CMK (cell line): Measurements from ENCODE around the gene CAPN1.
"Not testable (repeated sequence)": the region's sequence is repeated elsewhere in the genome, so short reads cannot be mapped to it uniquely, and the experiment has no call there.

Source experiments
- DNase-seq: peaks from one replicate; pipeline ENCODE4 v3.0.0-alpha.2; 2010; ENCODE audit warnings: low read depth

The CAPN1 gene

GRCh38 chr11:65181569-65182257 lies at the start of gene CAPN1:
TSS of gene CAPN1 (plus strand) at chr11:65181928. CDS start at chr11:65182702, 774 bp downstream.
- peak; percentile 86 for DNase-seq

GRCh38 chr11:65132238-65132987 lies 49.3 kb upstream of the CAPN1 start:
- no peak for DNase-seq

- no peak for DNase-seq
These were observed 48.6 kb upstream of the CAPN1 start for GRCh38 chr11:65132988-65133700.

GRCh38 chr11:65133724-65134123 lies 48.0 kb upstream of the CAPN1 start:
- DNase-seq: no peak

- DNase-seq: peak; percentile 72
These were observed 47.3 kb upstream of the CAPN1 start, which contains the start of gene SYVN1 for GRCh38 chr11:65134240-65134951. TSS of gene SYVN1 (minus strand) at chr11:65134519. CDS start at chr11:65133601, 918 bp downstream.

- no peak for DNase-seq
These were observed 46.6 kb upstream of the CAPN1 start for GRCh38 chr11:65134952-65135632.

GRCh38 chr11:65135633-65136145 lies 46.0 kb upstream of the CAPN1 start:
- DNase-seq: no peak

GRCh38 chr11:65136515-65137096 lies 45.1 kb upstream of the CAPN1 start:
- DNase-seq: no peak

GRCh38 chr11:65141896-65142494 lies 39.7 kb upstream of the CAPN1 start:
- DNase-seq: no peak

- DNase-seq: no peak
These were observed 34.2 kb upstream of the CAPN1 start for GRCh38 chr11:65147352-65148075.

- no peak for DNase-seq
These were observed 33.1 kb upstream of the CAPN1 start for GRCh38 chr11:65148657-65149056.

- not testable (repeated sequence) for DNase-seq
These were observed 31.6 kb upstream of the CAPN1 start for GRCh38 chr11:65150131-65150508.

GRCh38 chr11:65150509-65151299 lies 31.0 kb upstream of the CAPN1 start:
- DNase-seq: no peak

GRCh38 chr11:65151331-65151899 lies 30.3 kb upstream of the CAPN1 start:
- DNase-seq: no peak

- DNase-seq: no peak
These were observed 29.6 kb upstream of the CAPN1 start for GRCh38 chr11:65152122-65152521.

- no peak for DNase-seq
These were observed 25.5 kb upstream of the CAPN1 start for GRCh38 chr11:65156256-65156655.

GRCh38 chr11:65156926-65157325 lies 24.8 kb upstream of the CAPN1 start:
- no peak for DNase-seq

- DNase-seq: no peak
These were observed 24.4 kb upstream of the CAPN1 start for GRCh38 chr11:65157336-65157735.

GRCh38 chr11:65159012-65159411 lies 22.7 kb upstream of the CAPN1 start:
- DNase-seq: no peak
